Neural crest cell (in vitro differentiated cells): ENCODE measurements around the gene CHTOP. TPM values are rescaled to one million over a fixed set of nuclear protein-coding genes. Genes with fewer than 3 reads are reported as not detected.

ENCODE experiments used
- DNase-seq: peaks from one replicate; pipeline ENCODE4 v3.0.0; 2021; ENCODE audit warnings: low read depth, mixed read lengths, low spot score
- H3K27ac Mint-ChIP-seq: one replicate; pipeline ENCODE4 v1.8.0; 2021; ENCODE audit warnings: mild to moderate bottlenecking, mixed read lengths; ENCODE audit not compliant: unreplicated experiment
- H3K27me3 Mint-ChIP-seq: 2 replicates; pipeline ENCODE4 v1.8.0; 2021; ENCODE audit warnings: low read depth, mild to moderate bottlenecking, mixed read lengths
- H3K36me3 Mint-ChIP-seq: 2 replicates; pipeline ENCODE4 v1.8.0; 2021; ENCODE audit warnings: low read depth, mild to moderate bottlenecking, mixed read lengths
- H3K4me1 Mint-ChIP-seq: 2 replicates; pipeline ENCODE4 v1.8.0; 2021; ENCODE audit warnings: mixed read lengths
- H3K4me3 Mint-ChIP-seq: one replicate; pipeline ENCODE4 v1.8.0; 2021; ENCODE audit warnings: mild to moderate bottlenecking, mixed read lengths
- H3K9me3 Mint-ChIP-seq: 2 replicates; pipeline ENCODE4 v1.8.0; 2021; ENCODE audit warnings: mixed read lengths
- CTCF ChIP-seq: fragments of 200-600 bp; sonication (generic); conservative IDR thresholded peaks from 2 replicates; pipeline ENCODE4 v1.5.0; 2021; ENCODE audit warnings: antibody characterized with exemption, mild to moderate bottlenecking
- total RNA-seq: library from RNA; stranded (reverse); gene quantifications from 2 replicates; pipeline ENCODE4 v1.2.1, GENCODE V29; 2021

CHTOP gene
- total RNA-seq, 1 donor from 2014 or later: 136 TPM

- no peak within 1 kb of the TSS for H3K4me3 Mint-ChIP-seq
- H3K36me3 Mint-ChIP-seq: no peaks in the 10 kb centered on the region
- no peaks in the 10 kb centered on the region for H3K27me3 Mint-ChIP-seq
- TF ChIP-seq CTCF: no peak
- peaks cover 39% of the 10 kb centered on the region for H3K4me1 Mint-ChIP-seq
- H3K27ac Mint-ChIP-seq: peak within 1 kb of the TSS; percentile 89
- no peaks in the 10 kb centered on the region for H3K9me3 Mint-ChIP-seq
- DNase-seq: no peak
These were observed 21.0 kb upstream of the CHTOP start, which contains the start of gene S100A16 for GRCh38 chr1:153612755-153613331. TSS of gene S100A16 (minus strand) at chr1:153613137. CDS start at chr1:153608151, 4,986 bp downstream.

- no peak for TF ChIP-seq CTCF
- Mint-ChIP-seq H3K27me3 (no peaks in the 10 kb centered on the region), H3K9me3 (no peaks in the 10 kb centered on the region), H3K27ac (no peak overlapping the region), H3K36me3 (no peaks in the 10 kb centered on the region), H3K4me1 (peaks cover 33% of the 10 kb centered on the region), H3K4me3 (no peak overlapping the region)
- no peak for DNase-seq
These were observed 20.5 kb upstream of the CHTOP start for GRCh38 chr1:153613406-153613805.

- H3K9me3 Mint-ChIP-seq: no peaks in the 10 kb centered on the region
- no peak for TF ChIP-seq CTCF
- peak overlapping the region; percentile 87 for H3K27ac Mint-ChIP-seq
- H3K27me3 Mint-ChIP-seq: no peaks in the 10 kb centered on the region
- DNase-seq: no peak
- H3K36me3 Mint-ChIP-seq: no peaks in the 10 kb centered on the region
- H3K4me1 Mint-ChIP-seq: peaks cover 24% of the 10 kb centered on the region
- H3K4me3 Mint-ChIP-seq: no peak overlapping the region
These were observed 19.5 kb upstream of the CHTOP start for GRCh38 chr1:153614189-153614900.

- Mint-ChIP-seq H3K4me1 (peaks cover 18% of the 10 kb centered on the region), H3K9me3 (no peaks in the 10 kb centered on the region), H3K4me3 (no peak overlapping the region), H3K36me3 (no peaks in the 10 kb centered on the region), H3K27me3 (no peaks in the 10 kb centered on the region), H3K27ac (no peak overlapping the region)
- no peak for TF ChIP-seq CTCF
- DNase-seq: no peak
These were observed 19.0 kb upstream of the CHTOP start for GRCh38 chr1:153614906-153615305.

- Mint-ChIP-seq H3K27me3 (no peaks in the 10 kb centered on the region), H3K4me1 (peaks cover 13% of the 10 kb centered on the region), H3K9me3 (no peaks in the 10 kb centered on the region), H3K27ac (no peak overlapping the region), H3K4me3 (no peak overlapping the region), H3K36me3 (no peaks in the 10 kb centered on the region)
- TF ChIP-seq CTCF: no peak
- DNase-seq: no peak
These were observed 18.5 kb upstream of the CHTOP start for GRCh38 chr1:153615406-153615805.
